Liver (tissue), 9 donors: ENCODE results near the gene MEGF11. TPM values are rescaled to one million over a fixed set of nuclear protein-coding genes. Genes with fewer than 3 reads are reported as not detected.

Source experiments
- DNase-seq: peaks from one replicate; pipeline ENCODE4 v3.0.0-alpha.2; 2017; ENCODE audit warnings: low spot score
- H3K27ac ChIP-seq, 2 donors: one replicate each; pipeline ENCODE4 v1.7.0; 2013; ENCODE audit warnings: inconsistent platforms in 2 of 2, low read length in 2 of 2, control low read depth in 1 of 2, low read depth in 1 of 2, mild to moderate bottlenecking in 1 of 2
- H3K27me3 ChIP-seq, 4 donors: one replicate each; pipeline versions ENCODE4 v1.6.1 to v1.7.0; 2013; ENCODE audit warnings: low read length in 3 of 4, inconsistent platforms in 1 of 4, mild to moderate bottlenecking in 1 of 4, moderate library complexity in 1 of 4; ENCODE audit not compliant: control insufficient read depth in 4 of 4, insufficient read depth in 4 of 4
- H3K36me3 ChIP-seq, 4 donors: one replicate each; pipeline versions ENCODE4 v1.6.1 to v1.7.0; 2013; ENCODE audit warnings: low read length in 3 of 4, mild to moderate bottlenecking in 3 of 4, low read depth in 1 of 4, moderate library complexity in 1 of 4; ENCODE audit not compliant: control insufficient read depth in 4 of 4, insufficient read depth in 3 of 4
- H3K4me1 ChIP-seq, 4 donors: one replicate each; pipeline versions ENCODE4 v1.6.1 to v1.7.0; 2013; ENCODE audit warnings: low read length in 3 of 4, mild to moderate bottlenecking in 3 of 4, moderate library complexity in 1 of 4; ENCODE audit not compliant: control insufficient read depth in 4 of 4, insufficient read depth in 4 of 4
- H3K4me3 ChIP-seq, 3 donors: one replicate each; pipeline versions ENCODE4 v1.6.1 to v1.7.0; 2013; ENCODE audit warnings: low read length in 3 of 3, control low read depth in 1 of 3, low read depth in 1 of 3, mild to moderate bottlenecking in 1 of 3
- H3K9ac ChIP-seq, 2 donors: one replicate each; pipeline ENCODE4 v1.7.0; 2013; ENCODE audit warnings: low read length in 2 of 2, mild to moderate bottlenecking in 2 of 2, moderate library complexity in 2 of 2, control low read depth in 1 of 2, low read depth in 1 of 2
- H3K9me3 ChIP-seq, 4 donors: one replicate each; pipeline versions ENCODE4 v1.6.1 to v1.7.0; 2013; ENCODE audit warnings: low read length in 3 of 4; ENCODE audit not compliant: control insufficient read depth in 4 of 4
- ATF3 ChIP-seq: IDR thresholded peaks from 2 replicates; pipeline ENCODE4 v1.6.1; 2016; ENCODE audit warnings: antibody characterized with exemption
- EGR1 ChIP-seq, 2 donors: IDR thresholded peaks; 2 replicates each; pipeline ENCODE4 v1.6.1; 2016 to 2018; ENCODE audit warnings: antibody characterized with exemption in 2 of 2, low read depth in 2 of 2
- FOXA1 ChIP-seq: IDR thresholded peaks from 2 replicates; pipeline ENCODE4 v1.6.1; 2016; ENCODE audit warnings: antibody characterized with exemption
- FOXA2 ChIP-seq: IDR thresholded peaks from 2 replicates; pipeline ENCODE4 v1.6.1; 2016; ENCODE audit warnings: antibody characterized with exemption
- GABPA ChIP-seq, 2 donors: IDR thresholded peaks in 1 of 2; conservative IDR thresholded peaks in 1 of 2; 2 replicates each; pipeline ENCODE4 v1.6.1; 2016; ENCODE audit warnings: antibody characterized with exemption in 2 of 2, mild to moderate bottlenecking in 1 of 2, moderate library complexity in 1 of 2
- HNF4A ChIP-seq, 2 donors: conservative IDR thresholded peaks; 2 replicates each; pipeline ENCODE4 v1.6.1; 2016; ENCODE audit warnings: antibody characterized with exemption in 2 of 2, mild to moderate bottlenecking in 2 of 2
- NR2F2 ChIP-seq: IDR thresholded peaks from 2 replicates; pipeline ENCODE4 v1.6.1; 2016; ENCODE audit warnings: antibody characterized with exemption
- RAD21 ChIP-seq, 2 donors: IDR thresholded peaks; 2 replicates each; pipeline ENCODE4 v1.6.1; 2016; ENCODE audit warnings: antibody characterized with exemption in 2 of 2, mild to moderate bottlenecking in 2 of 2
- REST ChIP-seq: IDR thresholded peaks from 2 replicates; pipeline ENCODE4 v1.6.1; 2016; ENCODE audit warnings: antibody characterized with exemption, mild to moderate bottlenecking
- RXRA ChIP-seq, 2 donors: IDR thresholded peaks; 2 replicates each; pipeline ENCODE4 v1.6.1; 2017 to 2018; ENCODE audit warnings: antibody characterized with exemption in 2 of 2, mild to moderate bottlenecking in 1 of 2
- TAF1 ChIP-seq: conservative IDR thresholded peaks from 2 replicates; pipeline ENCODE4 v1.6.1; 2016; ENCODE audit warnings: antibody characterized with exemption, mild to moderate bottlenecking
- WGBS: extraction: QIAGEN DNeasy Blood & Tissue Kit; methylation state at CpG from one replicate; pipeline ENCODE4 v1.1.7; 2013; 5-methylcytosine and 5-hydroxymethylcytosine counted together
- polyA plus RNA-seq, 2 donors: library from polyadenylated mRNA; stranded (reverse) in 1 of 2; unstranded in 1 of 2; fragments of 200-250 nt in 1 of 2; fragments of >200 nt in 1 of 2; fragmentation: Nextera tagmentation in 1 of 2; extraction: Ambion mirVana in 1 of 2; gene quantifications; one replicate each; pipeline versions ENCODE4 v1.2.1 to v1.2.3, GENCODE V29; 2013 to 2015
- total RNA-seq, 2 donors: library from RNA; depleted of rRNA; stranded (reverse); fragments of >200 nt; gene quantifications; one replicate each; pipeline ENCODE4 v1.2.3, GENCODE V29; 2014
- TF ChIP-seq, protein P1 (sequence below): IDR thresholded peaks from 2 replicates; pipeline ENCODE4 v1.6.1; 2016; ENCODE audit warnings: antibody characterized with exemption
- TF ChIP-seq, protein P2 (sequence below): IDR thresholded peaks from 2 replicates; pipeline ENCODE4 v1.6.1; 2016; ENCODE audit warnings: antibody characterized with exemption
- donor health status: healthy.
- donor health status: healthy.
- donor health status: healthy.
- donor health status: healthy.
- donor health status: healthy.

MEGF11 gene
- total and polyA plus RNA-seq, 4 donors, result under 0.01 to 0.51 (median 0.03) TPM; not detected in 1

DNA sequence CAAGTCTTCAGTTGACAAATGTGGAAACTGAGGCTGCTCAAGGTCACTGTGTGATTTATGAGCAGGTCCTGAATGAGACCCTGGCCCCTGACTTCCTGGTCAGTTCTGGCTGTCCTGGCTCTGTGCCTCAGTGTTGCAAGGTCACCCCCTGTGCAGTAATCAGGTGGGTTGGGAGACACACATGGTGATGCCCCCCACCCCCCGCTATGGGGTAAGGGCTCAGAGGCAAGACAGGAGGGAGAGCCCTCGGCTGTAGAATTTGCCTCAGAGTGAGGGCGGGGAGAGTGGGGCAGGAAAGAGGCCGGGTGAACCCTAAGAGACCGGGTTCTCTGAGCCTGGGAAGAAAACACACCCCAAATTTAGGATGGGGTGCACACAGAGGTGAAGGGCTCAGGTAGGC, 98.5 kb downstream of the MEGF11 start:
- no peak overlapping the region for H3K9ac ChIP-seq
- H3K27ac ChIP-seq, result no peak overlapping the region
- no peaks in the 10 kb centered on the region for H3K9me3 ChIP-seq
- peaks cover 0 to 3% (median 0%) of the 10 kb centered on the region in 4 donors for H3K27me3 ChIP-seq
- H3K4me1 ChIP-seq, result no peaks in the 10 kb centered on the region
- H3K36me3 ChIP-seq, result no peaks in the 10 kb centered on the region
- TF ChIP-seq TAF1 (no peak), FOXA2 (no peak), FOXA1 (no peak), REST (no peak), RXRA (IDR thresholded peaks at IDR 0.05) (no peak)
- TF ChIP-seq, protein P1, sequence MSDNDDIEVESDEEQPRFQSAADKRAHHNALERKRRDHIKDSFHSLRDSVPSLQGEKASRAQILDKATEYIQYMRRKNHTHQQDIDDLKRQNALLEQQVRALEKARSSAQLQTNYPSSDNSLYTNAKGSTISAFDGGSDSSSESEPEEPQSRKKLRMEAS, result no peak
- no peak for DNase-seq
- no peak overlapping the region for H3K4me3 ChIP-seq
- WGBS, result 82% methylated on average over 5 of the region's 5 CpGs

- 86% methylated on average over 4 of the region's 4 CpGs for WGBS
- Histone ChIP-seq H3K27me3 (peaks cover 0 to 3% (median 0%) of the 10 kb centered on the region in 4 donors), H3K9me3 (no peaks in the 10 kb centered on the region), H3K9ac (no peak overlapping the region), H3K36me3 (no peaks in the 10 kb centered on the region), H3K27ac (no peak overlapping the region), H3K4me3 (no peak overlapping the region), H3K4me1 (no peaks in the 10 kb centered on the region)
- TF ChIP-seq FOXA2 (no peak), RAD21 (IDR thresholded peaks at IDR 0.05) (no peak), NR2F2 (no peak), ATF3 (no peak), GABPA (IDR thresholded peaks at IDR 0.05 in 1 of 2, conservative IDR thresholded peaks at IDR 0.05 in 1 of 2) (no peak), EGR1 (IDR thresholded peaks at IDR 0.05; ENCODE audit: low read depth in 2 of 2) (no peak), RXRA (IDR thresholded peaks at IDR 0.05) (no peak), HNF4A (conservative IDR thresholded peaks at IDR 0.05) (no peak)
- TF ChIP-seq, protein P1, result no peak
- TF ChIP-seq, protein P2, sequence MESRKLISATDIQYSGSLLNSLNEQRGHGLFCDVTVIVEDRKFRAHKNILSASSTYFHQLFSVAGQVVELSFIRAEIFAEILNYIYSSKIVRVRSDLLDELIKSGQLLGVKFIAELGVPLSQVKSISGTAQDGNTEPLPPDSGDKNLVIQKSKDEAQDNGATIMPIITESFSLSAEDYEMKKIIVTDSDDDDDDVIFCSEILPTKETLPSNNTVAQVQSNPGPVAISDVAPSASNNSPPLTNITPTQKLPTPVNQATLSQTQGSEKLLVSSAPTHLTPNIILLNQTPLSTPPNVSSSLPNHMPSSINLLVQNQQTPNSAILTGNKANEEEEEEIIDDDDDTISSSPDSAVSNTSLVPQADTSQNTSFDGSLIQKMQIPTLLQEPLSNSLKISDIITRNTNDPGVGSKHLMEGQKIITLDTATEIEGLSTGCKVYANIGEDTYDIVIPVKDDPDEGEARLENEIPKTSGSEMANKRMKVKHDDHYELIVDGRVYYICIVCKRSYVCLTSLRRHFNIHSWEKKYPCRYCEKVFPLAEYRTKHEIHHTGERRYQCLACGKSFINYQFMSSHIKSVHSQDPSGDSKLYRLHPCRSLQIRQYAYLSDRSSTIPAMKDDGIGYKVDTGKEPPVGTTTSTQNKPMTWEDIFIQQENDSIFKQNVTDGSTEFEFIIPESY, result no peak
- no peak for DNase-seq
Measured at GRCh38 chr15:66154581-66154980, 99.0 kb downstream of the MEGF11 start.
